Testis (tissue), 3 donors: ENCODE results near the gene PRF1. TPM values are rescaled to one million over a fixed set of nuclear protein-coding genes. Genes with fewer than 3 reads are reported as not detected.

Experiments used
- DNase-seq: peaks from one replicate; pipeline ENCODE4 v3.0.0-alpha.2; 2019
- H3K27ac ChIP-seq, 2 donors: fragments of 200-600 bp; sonication (generic); one replicate each; pipeline ENCODE4 v1.5.1; 2019
- H3K27me3 ChIP-seq: fragments of 200-600 bp; sonication (generic); one replicate; pipeline ENCODE4 v1.5.1; 2019
- H3K36me3 ChIP-seq: fragments of 200-600 bp; sonication (generic); one replicate; pipeline ENCODE4 v1.5.1; 2017; ENCODE audit warnings: low read depth; ENCODE audit errors: missing control alignments
- H3K4me1 ChIP-seq: fragments of 200-600 bp; sonication (generic); one replicate; pipeline ENCODE4 v1.5.1; 2019
- H3K4me3 ChIP-seq, 2 donors: fragments of 200-600 bp; sonication (generic); one replicate each; pipeline ENCODE4 v1.5.1; 2017 to 2019
- H3K9me3 ChIP-seq: fragments of 200-600 bp; sonication (generic); one replicate; pipeline ENCODE4 v1.5.1; 2017
- POLR2A ChIP-seq: fragments of 450-650 bp; IDR thresholded peaks from one replicate; pipeline ENCODE4 v1.6.1; 2017; ENCODE audit warnings: antibody characterized with exemption, mild to moderate bottlenecking, moderate library complexity
- WGBS, 2 donors: methylation state at CpG; one replicate each; pipeline ENCODE4 v1.1.5; 2018; 5-methylcytosine and 5-hydroxymethylcytosine counted together
- intact Hi-C: fragments of 100-400 bp; cut with DNase I; formaldehyde crosslinking; loops from one replicate; pipeline ENCODE4 v1.15.1; 2023; ENCODE audit warnings: low total_unique reads
- polyA plus RNA-seq: library from polyadenylated mRNA; stranded (reverse); fragments of 350-450 nt; fragmentation: Illumina TruSeq; extraction: RNeasy Lipid Tissue Mini Kit (QIAGEN cat#74804); gene quantifications from one replicate; pipeline ENCODE4 v1.2.3, GENCODE V29; 2014; ENCODE audit warnings: low read depth, low replicate concordance; ENCODE audit not compliant: insufficient read depth
- total RNA-seq, 2 donors: library from RNA; depleted of rRNA; stranded (reverse); fragments of >200 nt; gene quantifications; one replicate each; pipeline ENCODE4 v1.2.3, GENCODE V29; 2016
- TF ChIP-seq, protein P1 (sequence below), 3 experiments: fragments of 450-650 bp in 2 of 3; fragments of 200-600 bp in 1 of 3; sonication (generic) in 1 of 3; IDR thresholded peaks; one replicate each; pipeline ENCODE4 v1.5.1; 2016 to 2019; ENCODE audit warnings: antibody characterized with exemption in 3 of 3, mild to moderate bottlenecking in 2 of 3, moderate library complexity in 1 of 3

The PRF1 gene
- total and polyA plus RNA-seq, 3 donors from 2014 or later: 0.55 to 2.2 (median 1.8) TPM

DNA sequence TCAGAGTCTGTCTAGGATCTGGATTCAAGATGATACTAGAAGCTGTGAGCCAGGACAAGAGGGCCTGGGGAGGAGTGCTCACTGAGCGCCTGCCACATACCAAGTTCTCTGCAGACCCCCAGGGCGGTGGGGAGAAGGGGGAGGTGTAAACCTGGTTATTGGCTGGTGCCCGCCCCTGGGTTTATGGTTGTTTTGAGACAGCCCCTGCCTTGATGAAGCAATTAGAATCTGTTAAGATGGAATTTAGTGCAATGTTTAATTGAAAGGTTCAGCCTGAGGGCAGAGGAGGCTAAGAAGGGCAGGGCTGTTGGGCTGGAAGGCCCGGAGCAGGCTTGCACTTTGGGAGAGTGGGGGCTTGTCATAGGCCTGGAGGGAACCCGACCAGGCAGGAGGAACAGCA lies 42.7 kb downstream of the PRF1 start:
- Histone ChIP-seq H3K27me3 (no peaks in the 10 kb centered on the region), H3K4me1 (peaks cover 22% of the 10 kb centered on the region), H3K27ac (peak overlapping the region; percentile 28 to 68), H3K36me3 (no peaks in the 10 kb centered on the region), H3K9me3 (no peaks in the 10 kb centered on the region), H3K4me3 (no peak overlapping the region)
- TF ChIP-seq, protein P1, sequence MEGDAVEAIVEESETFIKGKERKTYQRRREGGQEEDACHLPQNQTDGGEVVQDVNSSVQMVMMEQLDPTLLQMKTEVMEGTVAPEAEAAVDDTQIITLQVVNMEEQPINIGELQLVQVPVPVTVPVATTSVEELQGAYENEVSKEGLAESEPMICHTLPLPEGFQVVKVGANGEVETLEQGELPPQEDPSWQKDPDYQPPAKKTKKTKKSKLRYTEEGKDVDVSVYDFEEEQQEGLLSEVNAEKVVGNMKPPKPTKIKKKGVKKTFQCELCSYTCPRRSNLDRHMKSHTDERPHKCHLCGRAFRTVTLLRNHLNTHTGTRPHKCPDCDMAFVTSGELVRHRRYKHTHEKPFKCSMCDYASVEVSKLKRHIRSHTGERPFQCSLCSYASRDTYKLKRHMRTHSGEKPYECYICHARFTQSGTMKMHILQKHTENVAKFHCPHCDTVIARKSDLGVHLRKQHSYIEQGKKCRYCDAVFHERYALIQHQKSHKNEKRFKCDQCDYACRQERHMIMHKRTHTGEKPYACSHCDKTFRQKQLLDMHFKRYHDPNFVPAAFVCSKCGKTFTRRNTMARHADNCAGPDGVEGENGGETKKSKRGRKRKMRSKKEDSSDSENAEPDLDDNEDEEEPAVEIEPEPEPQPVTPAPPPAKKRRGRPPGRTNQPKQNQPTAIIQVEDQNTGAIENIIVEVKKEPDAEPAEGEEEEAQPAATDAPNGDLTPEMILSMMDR (IDR thresholded peaks at IDR 0.05): no peak
- no peak for TF ChIP-seq POLR2A
- WGBS, 2 donors: 77 to 86% methylated on average over 2 to 5 of the region's 5 CpGs
- intact Hi-C loops: no loop called here
- DNase-seq: no peak

DNA sequence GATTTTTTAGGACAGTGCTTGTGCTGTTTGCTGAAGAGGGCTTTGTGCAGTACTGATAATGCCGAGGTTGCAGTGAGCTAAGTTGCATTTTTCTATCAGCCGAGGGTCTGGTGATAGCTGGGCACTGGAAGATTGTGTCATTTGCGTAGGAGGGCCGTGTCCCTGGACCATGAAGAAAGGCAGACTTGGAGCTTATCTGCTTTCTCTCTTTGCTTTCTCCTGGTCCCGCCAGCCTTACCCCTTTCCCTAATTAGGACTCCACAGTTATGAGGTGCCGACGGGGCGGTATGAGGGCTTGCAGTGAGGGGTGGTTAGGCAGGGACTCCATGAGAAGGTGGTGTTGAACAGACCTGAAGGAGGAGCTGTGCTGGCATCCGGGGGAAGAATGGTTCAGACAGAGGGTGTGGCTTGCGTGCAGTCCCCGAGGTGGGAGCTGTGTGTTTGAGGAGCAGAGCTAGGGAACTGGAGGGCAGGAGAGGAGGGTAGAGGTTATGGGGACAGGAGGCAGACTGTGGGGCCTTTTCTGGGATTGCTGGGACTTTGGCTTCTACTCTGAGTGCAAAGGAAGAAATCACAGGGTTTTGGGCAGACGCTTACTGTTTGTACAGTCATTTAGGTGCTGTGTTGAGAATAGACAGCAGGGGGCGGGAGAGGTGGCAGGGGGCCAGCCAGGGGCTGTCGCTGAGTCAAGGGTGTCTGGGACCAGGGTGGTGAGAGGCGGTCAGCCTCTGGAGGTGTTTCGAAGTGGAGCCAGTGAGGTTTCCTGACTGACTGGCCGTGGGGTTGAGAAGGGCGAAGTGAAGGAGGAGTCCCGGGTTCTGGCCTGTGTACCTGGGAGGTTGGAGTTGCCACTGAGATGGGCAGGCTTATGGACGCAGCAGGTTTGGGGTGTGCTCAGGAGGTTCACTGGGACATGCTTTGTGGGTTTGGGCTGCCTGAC lies 43.4 kb downstream of the PRF1 start:
- Histone ChIP-seq H3K4me3 (no peak overlapping the region), H3K27ac (peak overlapping the region; percentile 28 to 68), H3K27me3 (no peaks in the 10 kb centered on the region), H3K36me3 (no peaks in the 10 kb centered on the region), H3K4me1 (peaks cover 22% of the 10 kb centered on the region), H3K9me3 (no peaks in the 10 kb centered on the region)
- intact Hi-C loops: no loop called here
- no peak for TF ChIP-seq POLR2A
- TF ChIP-seq, protein P1 (IDR thresholded peaks at IDR 0.05): peak; percentile 36 to 69 (median 57)
- peak; percentile 90 for DNase-seq
- 37 to 47% methylated on average over 20 of the region's 20 CpGs for WGBS, 2 donors

DNA sequence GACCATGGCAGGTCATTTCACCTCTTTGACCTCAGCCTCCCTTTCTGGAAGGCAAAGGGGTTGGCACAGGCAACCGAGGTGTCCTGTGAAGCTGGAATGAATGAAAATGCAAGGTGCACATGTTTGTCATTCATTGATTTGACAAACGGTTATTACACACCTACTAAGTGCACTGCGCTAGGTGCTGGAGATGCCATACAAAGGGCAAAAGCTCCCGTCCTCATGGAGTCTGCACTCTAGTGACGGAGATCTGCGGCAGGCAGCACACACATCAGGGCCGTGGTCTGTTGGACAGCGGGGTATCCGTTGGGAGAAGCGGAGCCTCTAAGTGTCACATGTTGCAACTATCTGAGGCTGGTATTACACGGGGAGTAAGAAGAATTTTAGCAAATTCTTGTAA lies 44.2 kb downstream of the PRF1 start:
- 66 to 84% methylated on average over 11 of the region's 11 CpGs for WGBS, 2 donors
- DNase-seq: no peak
- Histone ChIP-seq H3K9me3 (no peaks in the 10 kb centered on the region), H3K4me3 (no peak overlapping the region), H3K27ac (peak overlapping the region; percentile 30 to 57), H3K36me3 (no peaks in the 10 kb centered on the region), H3K27me3 (no peaks in the 10 kb centered on the region), H3K4me1 (peaks cover 22% of the 10 kb centered on the region)
- intact Hi-C loops: no loop called here
- no peak for TF ChIP-seq POLR2A
- TF ChIP-seq, protein P1 (IDR thresholded peaks at IDR 0.05): no peak

GRCh38 chr10:70557876-70558275 lies 44.7 kb downstream of the PRF1 start:
- intact Hi-C loops: no loop called here

More at GRCh38 chr10:70557876-70558275, 44.7 kb downstream of the PRF1 start:
- no peak for DNase-seq
- Histone ChIP-seq H3K4me3 (no peak overlapping the region), H3K27me3 (no peaks in the 10 kb centered on the region), H3K36me3 (no peaks in the 10 kb centered on the region), H3K27ac (peak overlapping the region; percentile 30 to 57), H3K9me3 (no peaks in the 10 kb centered on the region), H3K4me1 (peaks cover 22% of the 10 kb centered on the region)
- TF ChIP-seq, protein P1 (IDR thresholded peaks at IDR 0.05): no peak
- no peak for TF ChIP-seq POLR2A
- 80 to 92% methylated on average over 2 of the region's 2 CpGs for WGBS, 2 donors
